Breast epithelium (tissue), 3 donors: ENCODE data around the gene MINDY4.
A peak's percentile ranks its signal among the peaks of the same experiment; 100 is the strongest.

Experiments
- CTCF ChIP-seq, 3 donors: fragments of 450-650 bp; IDR thresholded peaks; one replicate each; pipeline ENCODE4 v1.5.1; 2016 to 2017; ENCODE audit warnings: antibody characterized with exemption in 3 of 3, mild to moderate bottlenecking in 3 of 3, moderate library complexity in 3 of 3
- POLR2A ChIP-seq: fragments of 450-650 bp; IDR thresholded peaks from one replicate; pipeline ENCODE4 v1.6.1; 2016; ENCODE audit warnings: antibody characterized with exemption, mild to moderate bottlenecking, moderate library complexity
- POLR2AphosphoS5 ChIP-seq, 3 donors: sonication (generic); formaldehyde crosslinking; IDR thresholded peaks; one replicate each; pipeline ENCODE4 v1.6.1; 2017; ENCODE audit warnings: antibody characterized with exemption in 3 of 3

GRCh38 chr7:30764030-30764975 lies 6.9 kb upstream of the MINDY4 start:
- TF ChIP-seq CTCF (IDR thresholded peaks at IDR 0.05) = no peak
- no peak for TF ChIP-seq POLR2A
- peak in 1 of 3 donors; percentile 58 for TF ChIP-seq POLR2AphosphoS5 (IDR thresholded peaks at IDR 0.05)
